Gastrocnemius medialis (tissue), 4 donors: ENCODE measurements around the gene HIGD1C. TPM values are rescaled to one million over a fixed set of nuclear protein-coding genes. Genes with fewer than 3 reads are reported as not detected.

Source experiments
- ATAC-seq, 2 donors: fragments of 150-250 bp; one replicate each; pipeline ENCODE4 v1.9.1; 2016
- DNase-seq, 2 donors: peaks; one replicate each; pipeline ENCODE4 v3.0.0-alpha.2; 2019
- H3K27ac ChIP-seq, 4 donors: fragments of 200-600 bp; sonication (generic); 1 replicate in 1 of 4; 2 replicates in 3 of 4; pipeline ENCODE4 v1.5.1; 2016 to 2018; ENCODE audit warnings: mild to moderate bottlenecking in 2 of 4, moderate library complexity in 1 of 4
- H3K27me3 ChIP-seq, 3 donors: fragments of 200-600 bp; sonication (generic) in 2 of 3; 1 replicate in 1 of 3; 2 replicates in 2 of 3; pipeline versions ENCODE4 v1.5.1 to v1.6.0; 2016 to 2019; ENCODE audit warnings: mild to moderate bottlenecking in 1 of 3, moderate library complexity in 1 of 3
- H3K36me3 ChIP-seq, 2 donors: fragments of 200-600 bp; sonication (generic) in 1 of 2; one replicate each; pipeline ENCODE4 v1.5.1; 2017 to 2018
- H3K4me1 ChIP-seq, 2 donors: fragments of 200-600 bp; sonication (generic) in 1 of 2; one replicate each; pipeline ENCODE4 v1.5.1; 2016 to 2017; ENCODE audit warnings: mild to moderate bottlenecking in 2 of 2
- H3K4me3 ChIP-seq, 4 donors: fragments of 200-600 bp; sonication (generic) in 3 of 4; 1 replicate in 1 of 4; 2 replicates in 3 of 4; pipeline ENCODE4 v1.5.1; 2016 to 2019; ENCODE audit warnings: mild to moderate bottlenecking in 2 of 4
- H3K9me3 ChIP-seq, 3 donors: fragments of 200-600 bp; sonication (generic) in 2 of 3; 1 replicate in 1 of 3; 2 replicates in 2 of 3; pipeline ENCODE4 v1.5.1; 2016 to 2019
- POLR2A ChIP-seq, 2 donors: fragments of 450-650 bp; IDR thresholded peaks; one replicate each; pipeline ENCODE4 v1.6.1; 2017; ENCODE audit warnings: antibody characterized with exemption in 2 of 2, mild to moderate bottlenecking in 2 of 2, moderate library complexity in 2 of 2
- in situ Hi-C, 4 donors: fragments of 200-750 bp; cut with MboI; loops; one replicate each; pipeline versions ENCODE4 v1.15.0 to v1.8.0; 2017; ENCODE audit warnings: low sequenced_read_pairs in 4 of 4
- intact Hi-C: fragments of 100-400 bp; cut with DNase I; formaldehyde crosslinking; loops from one replicate; pipeline ENCODE4 v1.15.1; 2023; ENCODE audit warnings: low total_unique reads
- total RNA-seq, 4 donors: library from RNA; depleted of rRNA; stranded (reverse); fragments of >200 nt; gene quantifications; one replicate each; pipeline versions ENCODE4 v1.1.0 to v1.2.3, GENCODE V29; 2016
- TF ChIP-seq, protein P1 (sequence below), 5 experiments: fragments of 450-650 bp in 3 of 5; fragments of 200-600 bp in 2 of 5; sonication (generic) in 2 of 5; IDR thresholded peaks in 4 of 5; conservative IDR thresholded peaks in 1 of 5; 1 replicate in 4 of 5; 2 replicates in 1 of 5; pipeline ENCODE4 v1.5.1; 2016 to 2019; ENCODE audit warnings: antibody characterized with exemption in 5 of 5, mild to moderate bottlenecking in 3 of 5, moderate library complexity in 3 of 5

Gene HIGD1C
- total RNA-seq, 4 donors from 2014 or later = not detected

DNA sequence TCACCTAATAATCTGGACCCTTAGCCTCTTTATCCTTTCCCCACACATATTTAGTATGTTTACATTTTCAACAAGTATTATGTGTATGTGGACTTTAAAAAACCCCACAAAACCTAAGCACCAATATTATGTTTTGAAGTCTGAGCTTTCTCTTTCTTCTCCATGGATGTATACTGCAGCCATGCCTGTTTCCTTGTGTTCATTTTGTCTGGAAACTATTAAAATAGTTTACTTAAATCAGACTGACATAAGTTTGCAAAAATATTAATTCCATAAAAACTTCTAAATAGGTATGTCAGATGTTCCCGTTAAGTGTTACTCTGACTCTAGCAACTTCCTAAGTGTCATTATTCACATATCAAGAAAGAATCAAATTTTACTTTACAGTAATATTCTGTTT, 2.9 kb downstream of the HIGD1C start:
- Histone ChIP-seq H3K36me3 (no peaks in the 10 kb centered on the region), H3K4me1 (peaks cover 6 to 16% of the 10 kb centered on the region in 2 donors), H3K27ac (peak overlapping the region in 2 of 4 donors; percentile 48), H3K9me3 (no peaks in the 10 kb centered on the region), H3K27me3 (no peaks in the 10 kb centered on the region), H3K4me3 (no peak overlapping the region)
- TF ChIP-seq, protein P1, sequence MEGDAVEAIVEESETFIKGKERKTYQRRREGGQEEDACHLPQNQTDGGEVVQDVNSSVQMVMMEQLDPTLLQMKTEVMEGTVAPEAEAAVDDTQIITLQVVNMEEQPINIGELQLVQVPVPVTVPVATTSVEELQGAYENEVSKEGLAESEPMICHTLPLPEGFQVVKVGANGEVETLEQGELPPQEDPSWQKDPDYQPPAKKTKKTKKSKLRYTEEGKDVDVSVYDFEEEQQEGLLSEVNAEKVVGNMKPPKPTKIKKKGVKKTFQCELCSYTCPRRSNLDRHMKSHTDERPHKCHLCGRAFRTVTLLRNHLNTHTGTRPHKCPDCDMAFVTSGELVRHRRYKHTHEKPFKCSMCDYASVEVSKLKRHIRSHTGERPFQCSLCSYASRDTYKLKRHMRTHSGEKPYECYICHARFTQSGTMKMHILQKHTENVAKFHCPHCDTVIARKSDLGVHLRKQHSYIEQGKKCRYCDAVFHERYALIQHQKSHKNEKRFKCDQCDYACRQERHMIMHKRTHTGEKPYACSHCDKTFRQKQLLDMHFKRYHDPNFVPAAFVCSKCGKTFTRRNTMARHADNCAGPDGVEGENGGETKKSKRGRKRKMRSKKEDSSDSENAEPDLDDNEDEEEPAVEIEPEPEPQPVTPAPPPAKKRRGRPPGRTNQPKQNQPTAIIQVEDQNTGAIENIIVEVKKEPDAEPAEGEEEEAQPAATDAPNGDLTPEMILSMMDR (IDR thresholded peaks at IDR 0.05 in 4 of 5, conservative IDR thresholded peaks at IDR 0.05 in 1 of 5) = no peak
- TF ChIP-seq POLR2A (IDR thresholded peaks at IDR 0.05) = no peak
- ATAC-seq = no peak
- no peak for DNase-seq
- intact Hi-C loops (no loop called here), in situ Hi-C loops (no loop called here)

DNA sequence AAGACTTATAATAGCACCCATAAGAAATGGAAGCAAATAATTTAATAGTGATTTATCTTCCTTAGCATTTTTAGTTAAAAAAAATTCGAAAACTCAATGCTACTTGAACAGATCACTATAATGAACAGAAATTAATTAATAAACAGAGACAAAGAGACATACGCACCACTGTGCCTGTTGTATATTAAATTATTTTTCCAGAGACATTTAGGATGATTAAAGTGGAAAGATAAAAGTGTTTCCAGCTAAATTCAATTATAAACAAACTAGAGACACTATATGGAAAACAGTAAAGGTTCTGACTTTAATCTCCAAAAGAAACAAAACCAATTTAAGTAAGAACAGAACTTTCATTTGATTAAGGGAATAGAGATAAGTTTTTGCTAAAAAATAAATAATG, 3.4 kb downstream of the HIGD1C start:
- intact Hi-C loops = no loop called here

DNA sequence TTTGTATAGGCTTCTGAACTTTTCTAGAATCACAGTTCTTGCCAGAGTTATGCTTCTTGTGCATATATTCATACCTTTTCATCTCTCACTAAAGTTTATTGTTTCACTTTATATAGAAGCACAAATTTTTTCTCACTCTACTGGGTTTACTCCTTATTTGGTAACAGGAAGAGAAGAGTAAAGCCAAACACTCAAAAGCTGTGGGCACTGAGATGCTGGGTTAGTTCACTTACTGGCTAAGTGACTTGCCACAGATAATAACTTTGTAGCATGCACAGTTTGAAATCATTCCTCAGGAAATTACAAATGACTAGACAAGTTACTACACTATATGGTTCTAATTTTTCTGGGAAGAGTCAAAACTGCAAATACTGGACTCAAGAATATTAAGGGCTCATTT, 7.8 kb downstream of the HIGD1C start:
- ATAC-seq (no peak), DNase-seq (no peak)
- no peaks in the 10 kb centered on the region for H3K9me3 ChIP-seq
- peaks cover 0 to 21% of the 10 kb centered on the region in 2 donors for H3K4me1 ChIP-seq
- TF ChIP-seq POLR2A (IDR thresholded peaks at IDR 0.05) = no peak
- TF ChIP-seq, protein P1 (IDR thresholded peaks at IDR 0.05 in 4 of 5, conservative IDR thresholded peaks at IDR 0.05 in 1 of 5) = no peak
- in situ Hi-C loops = no loop called here
- intact Hi-C loops = no loop called here
- no peaks in the 10 kb centered on the region for H3K27me3 ChIP-seq
- H3K36me3 ChIP-seq = no peaks in the 10 kb centered on the region
- no peak overlapping the region for H3K4me3 ChIP-seq
- H3K27ac ChIP-seq = no peak overlapping the region

More for the DNA sequence above, 3.4 kb downstream of the HIGD1C start:
- in situ Hi-C loops = no loop called here
- DNase-seq (no peak), ATAC-seq (no peak)
- no peaks in the 10 kb centered on the region for H3K9me3 ChIP-seq
- H3K4me1 ChIP-seq = peaks cover 6 to 16% of the 10 kb centered on the region in 2 donors
- H3K27me3 ChIP-seq = no peaks in the 10 kb centered on the region
- H3K27ac ChIP-seq = peak overlapping the region in 1 of 4 donors; percentile 48
- H3K4me3 ChIP-seq = no peak overlapping the region
- TF ChIP-seq POLR2A (IDR thresholded peaks at IDR 0.05) = no peak
- TF ChIP-seq, protein P1 (IDR thresholded peaks at IDR 0.05 in 4 of 5, conservative IDR thresholded peaks at IDR 0.05 in 1 of 5) = no peak
- H3K36me3 ChIP-seq = no peaks in the 10 kb centered on the region

DNA sequence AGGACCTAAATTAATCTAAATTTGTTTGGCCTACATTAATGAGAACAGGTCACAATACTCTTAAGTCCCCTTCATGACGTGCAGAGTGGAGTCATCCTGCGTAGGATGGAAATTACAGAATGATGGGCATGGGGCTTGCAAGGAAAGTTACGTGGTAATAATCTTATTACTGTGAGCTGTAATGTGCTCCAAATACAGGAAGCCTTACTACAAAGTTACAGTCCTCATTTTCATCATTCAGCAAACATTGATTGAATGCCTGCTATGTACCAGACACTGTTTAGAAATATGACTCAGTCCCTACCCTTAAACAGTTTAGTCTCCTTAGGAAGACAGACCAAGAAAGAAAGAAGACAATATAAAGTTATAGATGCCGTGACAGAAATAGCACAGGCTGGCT, 9.4 kb downstream of the HIGD1C start:
- H3K4me1 ChIP-seq = peaks cover 0 to 17% of the 10 kb centered on the region in 2 donors
- H3K27ac ChIP-seq = peak overlapping the region in 1 of 4 donors; percentile 50
- in situ Hi-C loops (no loop called here), intact Hi-C loops (no loop called here)
- DNase-seq = no peak
- H3K4me3 ChIP-seq = no peak overlapping the region
- no peaks in the 10 kb centered on the region for H3K9me3 ChIP-seq
- TF ChIP-seq, protein P1 (IDR thresholded peaks at IDR 0.05 in 4 of 5, conservative IDR thresholded peaks at IDR 0.05 in 1 of 5) = no peak
- TF ChIP-seq POLR2A (IDR thresholded peaks at IDR 0.05) = no peak
- no peaks in the 10 kb centered on the region for H3K36me3 ChIP-seq
- peak in 1 of 2 donors; percentile 75 for ATAC-seq
- no peaks in the 10 kb centered on the region for H3K27me3 ChIP-seq

DNA sequence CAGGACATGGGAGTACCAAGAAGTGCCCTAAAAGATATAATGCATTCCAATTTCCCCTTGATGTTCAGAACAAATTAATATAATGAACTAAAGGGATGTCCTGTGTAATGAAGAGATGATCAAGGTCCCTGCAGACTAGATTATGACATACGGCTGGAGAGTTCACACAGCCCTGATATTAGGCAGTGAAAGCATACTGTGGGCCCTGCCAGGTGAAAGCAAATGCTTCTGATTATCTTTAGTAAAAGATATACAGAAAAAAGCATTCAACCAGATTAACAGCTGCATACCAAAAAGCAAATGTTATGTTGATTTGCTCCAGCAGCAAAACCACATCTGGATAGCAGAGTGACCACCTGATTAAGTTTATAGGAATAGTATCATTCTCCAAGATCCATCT, 12.1 kb downstream of the HIGD1C start:
- Histone ChIP-seq H3K27ac (no peak overlapping the region), H3K27me3 (no peaks in the 10 kb centered on the region), H3K4me3 (no peak overlapping the region), H3K4me1 (peaks cover 0 to 17% of the 10 kb centered on the region in 2 donors), H3K36me3 (peaks cover 0 to 14% of the 10 kb centered on the region in 2 donors), H3K9me3 (no peaks in the 10 kb centered on the region)
- TF ChIP-seq POLR2A (IDR thresholded peaks at IDR 0.05) = no peak
- TF ChIP-seq, protein P1 (IDR thresholded peaks at IDR 0.05 in 4 of 5, conservative IDR thresholded peaks at IDR 0.05 in 1 of 5) = no peak
- DNase-seq (no peak), ATAC-seq (no peak)
- intact Hi-C loops (no loop called here), in situ Hi-C loops (no loop called here)
